NCI-H2171 treated with DMSO at 0.1 percent for 48 hours (cell line): ENCODE measurements around the gene ZNF385A.
A peak's percentile ranks its signal among the peaks of the same experiment; 100 is the strongest.

Source experiments
- DNase-seq: peaks from one replicate; lab custom pipeline; 2025; lab: John Stamatoyannopoulos, UW

Gene ZNF385A

GRCh38 chr12:54392485-54393206, 8.1 kb upstream of the ZNF385A start:
- peak; percentile 98 for DNase-seq

- peak; percentile 84 for DNase-seq
Measured at GRCh38 chr12:54390668-54391551, 6.4 kb upstream of the ZNF385A start.

- DNase-seq = peak; percentile 83
Measured at GRCh38 chr12:54390176-54390667, 5.7 kb upstream of the ZNF385A start.

- DNase-seq = peak; percentile 44
Measured at GRCh38 chr12:54389607-54390175, 5.2 kb upstream of the ZNF385A start.

GRCh38 chr12:54389134-54389508, 4.6 kb upstream of the ZNF385A start:
- no peak for DNase-seq

- no peak for DNase-seq
Measured at GRCh38 chr12:54388237-54389133, 4.0 kb upstream of the ZNF385A start.

- DNase-seq = no peak
Measured at GRCh38 chr12:54387114-54387467, 2.6 kb upstream of the ZNF385A start.

- no peak for DNase-seq
Measured at GRCh38 chr12:54386403-54387113, 2.0 kb upstream of the ZNF385A start.

GRCh38 chr12:54385251-54385914, 850 bp upstream of the ZNF385A start:
- DNase-seq = no peak

- DNase-seq = no peak
Measured at GRCh38 chr12:54383041-54383609, 1.4 kb downstream of the ZNF385A start.

GRCh38 chr12:54381136-54381535, 3.4 kb downstream of the ZNF385A start:
- no peak for DNase-seq

- DNase-seq = peak; percentile 64
Measured at GRCh38 chr12:54379398-54380201, 4.9 kb downstream of the ZNF385A start.

GRCh38 chr12:54378796-54379397, 5.6 kb downstream of the ZNF385A start:
- DNase-seq = no peak

- DNase-seq = no peak
Measured at GRCh38 chr12:54377797-54378515, 6.6 kb downstream of the ZNF385A start.

- DNase-seq = no peak
Measured at GRCh38 chr12:54377007-54377406, 7.5 kb downstream of the ZNF385A start.

GRCh38 chr12:54376596-54376995, 7.9 kb downstream of the ZNF385A start:
- DNase-seq = no peak

GRCh38 chr12:54375259-54375579, 9.3 kb downstream of the ZNF385A start:
- no peak for DNase-seq

- DNase-seq = no peak
Measured at GRCh38 chr12:54374562-54375258, 9.8 kb downstream of the ZNF385A start.
